ENCODE data around the gene SYCE1.

DNA sequence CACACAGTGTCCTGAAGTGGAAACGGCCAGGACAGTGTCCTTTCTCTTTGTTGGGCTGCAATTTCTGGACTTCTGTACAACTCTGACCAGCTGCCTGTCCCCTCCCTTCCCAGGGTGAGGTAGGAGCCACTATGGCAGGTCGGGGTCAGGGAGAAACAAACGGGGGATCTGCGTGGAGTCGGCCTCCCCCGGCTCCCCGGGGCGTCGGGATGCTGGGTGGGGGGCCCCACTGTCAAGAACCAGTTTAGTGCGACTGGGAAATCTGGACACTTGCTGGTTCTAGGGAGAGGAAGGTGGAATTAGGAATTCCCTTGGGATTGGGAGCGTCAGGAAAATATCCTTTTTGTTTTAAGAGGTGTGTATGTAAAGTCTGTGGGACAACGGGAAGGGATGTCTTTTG is 567 bp downstream of the SYCE1 start:
- TF ChIP-seq, protein P1, sequence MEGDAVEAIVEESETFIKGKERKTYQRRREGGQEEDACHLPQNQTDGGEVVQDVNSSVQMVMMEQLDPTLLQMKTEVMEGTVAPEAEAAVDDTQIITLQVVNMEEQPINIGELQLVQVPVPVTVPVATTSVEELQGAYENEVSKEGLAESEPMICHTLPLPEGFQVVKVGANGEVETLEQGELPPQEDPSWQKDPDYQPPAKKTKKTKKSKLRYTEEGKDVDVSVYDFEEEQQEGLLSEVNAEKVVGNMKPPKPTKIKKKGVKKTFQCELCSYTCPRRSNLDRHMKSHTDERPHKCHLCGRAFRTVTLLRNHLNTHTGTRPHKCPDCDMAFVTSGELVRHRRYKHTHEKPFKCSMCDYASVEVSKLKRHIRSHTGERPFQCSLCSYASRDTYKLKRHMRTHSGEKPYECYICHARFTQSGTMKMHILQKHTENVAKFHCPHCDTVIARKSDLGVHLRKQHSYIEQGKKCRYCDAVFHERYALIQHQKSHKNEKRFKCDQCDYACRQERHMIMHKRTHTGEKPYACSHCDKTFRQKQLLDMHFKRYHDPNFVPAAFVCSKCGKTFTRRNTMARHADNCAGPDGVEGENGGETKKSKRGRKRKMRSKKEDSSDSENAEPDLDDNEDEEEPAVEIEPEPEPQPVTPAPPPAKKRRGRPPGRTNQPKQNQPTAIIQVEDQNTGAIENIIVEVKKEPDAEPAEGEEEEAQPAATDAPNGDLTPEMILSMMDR (IDR thresholded peaks at IDR 0.05): no peak
- TF ChIP-seq POLR2A (IDR thresholded peaks at IDR 0.05): no peak

Data from suprapubic skin (tissue), 3 donors.